ENCODE measurements around the gene HPCAL1.

HPCAL1 gene

GRCh38 chr2:10345813-10346212 is 43.1 kb downstream of the HPCAL1 start:
- in situ Hi-C loops (cut with HindIII; ENCODE audit: low sequenced_read_pairs), result no loop called here

- in situ Hi-C loops (cut with HindIII; ENCODE audit: low sequenced_read_pairs), result no loop called here
These were observed 44.3 kb downstream of the HPCAL1 start for GRCh38 chr2:10346929-10347561.

GRCh38 chr2:10347562-10347948 is 44.9 kb downstream of the HPCAL1 start:
- in situ Hi-C loops (cut with HindIII; ENCODE audit: low sequenced_read_pairs), result no loop called here

- in situ Hi-C loops (cut with HindIII; ENCODE audit: low sequenced_read_pairs), result no loop called here
These were observed 46.2 kb downstream of the HPCAL1 start for GRCh38 chr2:10348891-10349290.

- in situ Hi-C loops (cut with HindIII; ENCODE audit: low sequenced_read_pairs), result no loop called here
These were observed 48.1 kb downstream of the HPCAL1 start for GRCh38 chr2:10350761-10351160.

GRCh38 chr2:10352361-10352760 is 49.7 kb downstream of the HPCAL1 start:
- in situ Hi-C loops (cut with HindIII; ENCODE audit: low sequenced_read_pairs), result no loop called here

- in situ Hi-C loops (cut with HindIII; ENCODE audit: low sequenced_read_pairs), result no loop called here
These were observed 50.3 kb downstream of the HPCAL1 start for GRCh38 chr2:10352972-10353371.

GRCh38 chr2:10353931-10354330 is 51.2 kb downstream of the HPCAL1 start:
- in situ Hi-C loops (cut with HindIII; ENCODE audit: low sequenced_read_pairs), result no loop called here

GRCh38 chr2:10354399-10354798 is 51.7 kb downstream of the HPCAL1 start:
- in situ Hi-C loops (cut with HindIII; ENCODE audit: low sequenced_read_pairs), result no loop called here

GRCh38 chr2:10355471-10356438 is 53.1 kb downstream of the HPCAL1 start:
- in situ Hi-C loops (cut with HindIII; ENCODE audit: low sequenced_read_pairs), result no loop called here

GRCh38 chr2:10356439-10356811 is 53.7 kb downstream of the HPCAL1 start:
- in situ Hi-C loops (cut with HindIII; ENCODE audit: low sequenced_read_pairs), result no loop called here

- in situ Hi-C loops (cut with HindIII; ENCODE audit: low sequenced_read_pairs), result no loop called here
These were observed 54.8 kb downstream of the HPCAL1 start for GRCh38 chr2:10357193-10358169.

- in situ Hi-C loops (cut with HindIII; ENCODE audit: low sequenced_read_pairs), result no loop called here
These were observed 56.5 kb downstream of the HPCAL1 start for GRCh38 chr2:10359246-10359645.

- in situ Hi-C loops (cut with HindIII; ENCODE audit: low sequenced_read_pairs), result no loop called here
These were observed 57.1 kb downstream of the HPCAL1 start for GRCh38 chr2:10359731-10360329.

GRCh38 chr2:10360460-10360849 is 57.8 kb downstream of the HPCAL1 start:
- in situ Hi-C loops (cut with HindIII; ENCODE audit: low sequenced_read_pairs), result no loop called here

- in situ Hi-C loops (cut with HindIII; ENCODE audit: low sequenced_read_pairs), result no loop called here
These were observed 58.3 kb downstream of the HPCAL1 start for GRCh38 chr2:10360850-10361588.

- in situ Hi-C loops (cut with HindIII; ENCODE audit: low sequenced_read_pairs), result no loop called here
These were observed 59.6 kb downstream of the HPCAL1 start for GRCh38 chr2:10362096-10362897.

GRCh38 chr2:10362898-10363454 is 60.3 kb downstream of the HPCAL1 start:
- in situ Hi-C loops (cut with HindIII; ENCODE audit: low sequenced_read_pairs), result no loop called here
